ENCODE results near the gene PTGES3.

PTGES3 gene

DNA sequence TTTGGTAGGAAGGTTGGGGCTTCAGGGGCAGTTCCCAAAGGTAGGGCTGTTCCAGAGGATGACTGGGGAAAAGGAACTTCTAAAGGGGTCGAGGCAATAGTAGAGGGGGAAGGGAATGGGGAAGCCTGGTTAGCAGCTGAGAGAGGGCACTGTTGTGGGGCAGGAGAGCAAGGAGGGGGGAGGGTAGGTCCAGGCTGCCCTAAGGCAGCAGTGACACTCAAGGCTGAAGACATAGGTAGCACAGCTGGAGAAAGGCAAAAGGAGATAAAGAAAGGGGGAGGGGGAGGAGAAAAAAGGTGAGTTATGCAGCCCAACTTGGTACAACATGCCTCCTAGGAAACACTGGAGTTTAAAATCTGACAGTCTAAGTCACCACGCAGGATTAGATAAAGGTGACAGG is 33.1 kb upstream of the PTGES3 start:
- H3K4me1 ChIP-seq (ENCODE audit: control insufficient read depth, insufficient read depth, low read length) = peaks cover 52% of the 10 kb centered on the region

DNA sequence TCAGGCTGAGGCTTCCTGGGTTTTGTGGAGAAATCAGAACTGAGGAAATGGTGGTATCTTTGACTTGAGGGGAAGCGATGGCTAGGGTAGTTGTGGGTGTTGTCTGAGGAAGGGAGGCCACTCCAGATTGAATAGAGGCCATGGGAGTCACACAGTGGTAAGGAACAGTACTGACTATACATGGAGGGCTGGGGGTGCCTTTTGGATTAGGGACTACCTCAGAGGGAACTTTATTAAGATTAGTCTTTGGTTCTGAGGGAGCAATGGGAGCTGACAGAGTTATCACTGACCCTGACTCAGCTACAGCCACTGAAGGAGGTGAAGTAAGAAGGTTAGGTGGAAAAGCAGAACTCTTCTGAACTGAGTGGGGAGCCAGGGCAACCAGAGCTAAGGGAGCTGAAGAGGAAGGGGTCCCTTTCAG is 32.7 kb upstream of the PTGES3 start:
- peaks cover 68% of the 10 kb centered on the region for H3K36me3 ChIP-seq (ENCODE audit: control insufficient read depth, insufficient read depth, low read length)

More for the DNA sequence above, 33.1 kb upstream of the PTGES3 start:
- Histone ChIP-seq H3K27ac (ENCODE audit: low read depth, low read length) (no peak overlapping the region), H3K9me3 (ENCODE audit: control insufficient read depth, insufficient read depth, low read length) (no peaks in the 10 kb centered on the region), H3K27me3 (ENCODE audit: control insufficient read depth, insufficient read depth, low read length) (no peaks in the 10 kb centered on the region), H3K36me3 (ENCODE audit: control insufficient read depth, insufficient read depth, low read length) (peaks cover 63% of the 10 kb centered on the region), H3K9ac (ENCODE audit: low read depth, low read length) (no peak overlapping the region), H3K4me3 (ENCODE audit: low read depth, low read length) (peak overlapping the region; percentile 21; the same call in 1 of the 2 replicates)

DNA sequence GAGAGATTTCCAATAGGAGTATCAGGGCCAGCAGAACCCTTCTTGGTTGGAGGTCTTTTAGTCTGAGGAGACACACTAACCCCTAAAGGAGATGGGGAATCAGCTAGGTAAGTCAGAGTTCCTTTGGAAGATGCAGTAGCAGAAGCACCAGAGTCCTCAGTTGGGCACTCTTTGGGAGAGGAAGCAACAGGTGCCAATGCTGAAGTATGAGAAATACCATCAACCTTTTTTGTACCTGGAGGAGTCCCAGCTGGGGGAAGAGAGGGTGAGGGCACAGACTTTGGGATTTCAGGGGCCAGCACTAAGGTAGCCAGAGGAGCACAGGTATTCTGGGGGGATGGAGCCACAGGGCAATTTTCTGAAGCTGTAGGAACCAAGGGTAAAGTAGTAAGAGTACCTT is 31.0 kb upstream of the PTGES3 start:
- H3K27ac ChIP-seq (ENCODE audit: low read depth, low read length) = no peak overlapping the region
- H3K9ac ChIP-seq (ENCODE audit: low read depth, low read length) = no peak overlapping the region
- H3K36me3 ChIP-seq (ENCODE audit: control insufficient read depth, insufficient read depth, low read length) = peaks cover 85% of the 10 kb centered on the region
- H3K27me3 ChIP-seq (ENCODE audit: control insufficient read depth, insufficient read depth, low read length) = no peaks in the 10 kb centered on the region
- H3K4me1 ChIP-seq (ENCODE audit: control insufficient read depth, insufficient read depth, low read length) = peaks cover 52% of the 10 kb centered on the region
- no peak overlapping the region for H3K4me3 ChIP-seq (ENCODE audit: low read depth, low read length)
- H3K9me3 ChIP-seq (ENCODE audit: control insufficient read depth, insufficient read depth, low read length) = no peaks in the 10 kb centered on the region

More for the DNA sequence above, 32.7 kb upstream of the PTGES3 start:
- Histone ChIP-seq H3K9me3 (ENCODE audit: control insufficient read depth, insufficient read depth, low read length) (no peaks in the 10 kb centered on the region), H3K9ac (ENCODE audit: low read depth, low read length) (no peak overlapping the region), H3K4me1 (ENCODE audit: control insufficient read depth, insufficient read depth, low read length) (peaks cover 52% of the 10 kb centered on the region), H3K4me3 (ENCODE audit: low read depth, low read length) (no peak overlapping the region), H3K27me3 (ENCODE audit: control insufficient read depth, insufficient read depth, low read length) (no peaks in the 10 kb centered on the region), H3K27ac (ENCODE audit: low read depth, low read length) (no peak overlapping the region)

DNA sequence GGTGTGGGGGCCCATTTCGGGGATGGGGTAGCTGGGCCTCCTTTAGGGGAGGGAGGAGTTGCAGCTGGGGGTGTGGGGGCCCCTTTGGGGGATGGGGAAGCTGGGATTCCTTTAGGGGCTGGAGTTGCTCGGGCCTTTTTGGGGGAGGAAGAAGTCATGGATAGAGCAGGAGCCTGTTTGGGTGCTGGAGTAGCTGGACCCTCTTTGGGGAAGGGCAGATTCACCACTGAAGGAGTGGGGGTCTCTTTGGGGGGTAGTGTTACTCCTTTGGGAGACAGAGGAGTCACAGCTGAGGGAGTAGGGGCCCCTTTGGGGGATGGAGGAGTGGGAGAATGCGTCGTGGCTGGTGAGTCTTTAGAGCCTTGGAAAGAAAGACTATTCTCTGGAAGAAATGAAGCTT is 30.6 kb upstream of the PTGES3 start:
- Histone ChIP-seq H3K27me3 (ENCODE audit: control insufficient read depth, insufficient read depth, low read length) (no peaks in the 10 kb centered on the region), H3K27ac (ENCODE audit: low read depth, low read length) (no peak overlapping the region), H3K9me3 (ENCODE audit: control insufficient read depth, insufficient read depth, low read length) (no peaks in the 10 kb centered on the region), H3K36me3 (ENCODE audit: control insufficient read depth, insufficient read depth, low read length) (peaks cover 86% of the 10 kb centered on the region), H3K9ac (ENCODE audit: low read depth, low read length) (no peak overlapping the region), H3K4me3 (ENCODE audit: low read depth, low read length) (no peak overlapping the region), H3K4me1 (ENCODE audit: control insufficient read depth, insufficient read depth, low read length) (peaks cover 49% of the 10 kb centered on the region)

DNA sequence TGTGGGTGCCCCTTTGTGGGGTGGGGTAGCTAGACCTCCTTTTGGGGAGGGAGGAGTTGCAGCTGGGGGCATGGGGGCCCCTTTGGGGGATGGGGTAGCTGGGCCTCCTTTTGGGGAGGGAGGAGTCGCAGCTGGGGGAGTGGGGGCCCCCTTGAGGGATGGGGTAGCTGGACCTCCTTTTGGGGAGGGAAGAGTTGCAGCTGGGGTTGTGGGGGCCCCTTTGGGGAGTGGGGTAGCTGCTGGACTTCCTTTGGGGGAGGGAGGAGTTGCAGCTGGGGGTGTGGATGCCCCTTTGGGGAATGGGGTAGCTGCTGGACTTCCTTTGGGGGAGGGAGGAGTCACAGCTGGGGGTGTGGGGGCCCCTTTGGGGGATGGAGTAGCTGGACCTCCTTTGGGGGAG is 30.1 kb upstream of the PTGES3 start:
- no peak overlapping the region for H3K4me3 ChIP-seq (ENCODE audit: low read depth, low read length)
- peaks cover 86% of the 10 kb centered on the region for H3K36me3 ChIP-seq (ENCODE audit: control insufficient read depth, insufficient read depth, low read length)
- H3K4me1 ChIP-seq (ENCODE audit: control insufficient read depth, insufficient read depth, low read length) = peaks cover 44% of the 10 kb centered on the region
- no peaks in the 10 kb centered on the region for H3K27me3 ChIP-seq (ENCODE audit: control insufficient read depth, insufficient read depth, low read length)
- H3K9me3 ChIP-seq (ENCODE audit: control insufficient read depth, insufficient read depth, low read length) = no peaks in the 10 kb centered on the region
- no peak overlapping the region for H3K9ac ChIP-seq (ENCODE audit: low read depth, low read length)
- no peak overlapping the region for H3K27ac ChIP-seq (ENCODE audit: low read depth, low read length)

DNA sequence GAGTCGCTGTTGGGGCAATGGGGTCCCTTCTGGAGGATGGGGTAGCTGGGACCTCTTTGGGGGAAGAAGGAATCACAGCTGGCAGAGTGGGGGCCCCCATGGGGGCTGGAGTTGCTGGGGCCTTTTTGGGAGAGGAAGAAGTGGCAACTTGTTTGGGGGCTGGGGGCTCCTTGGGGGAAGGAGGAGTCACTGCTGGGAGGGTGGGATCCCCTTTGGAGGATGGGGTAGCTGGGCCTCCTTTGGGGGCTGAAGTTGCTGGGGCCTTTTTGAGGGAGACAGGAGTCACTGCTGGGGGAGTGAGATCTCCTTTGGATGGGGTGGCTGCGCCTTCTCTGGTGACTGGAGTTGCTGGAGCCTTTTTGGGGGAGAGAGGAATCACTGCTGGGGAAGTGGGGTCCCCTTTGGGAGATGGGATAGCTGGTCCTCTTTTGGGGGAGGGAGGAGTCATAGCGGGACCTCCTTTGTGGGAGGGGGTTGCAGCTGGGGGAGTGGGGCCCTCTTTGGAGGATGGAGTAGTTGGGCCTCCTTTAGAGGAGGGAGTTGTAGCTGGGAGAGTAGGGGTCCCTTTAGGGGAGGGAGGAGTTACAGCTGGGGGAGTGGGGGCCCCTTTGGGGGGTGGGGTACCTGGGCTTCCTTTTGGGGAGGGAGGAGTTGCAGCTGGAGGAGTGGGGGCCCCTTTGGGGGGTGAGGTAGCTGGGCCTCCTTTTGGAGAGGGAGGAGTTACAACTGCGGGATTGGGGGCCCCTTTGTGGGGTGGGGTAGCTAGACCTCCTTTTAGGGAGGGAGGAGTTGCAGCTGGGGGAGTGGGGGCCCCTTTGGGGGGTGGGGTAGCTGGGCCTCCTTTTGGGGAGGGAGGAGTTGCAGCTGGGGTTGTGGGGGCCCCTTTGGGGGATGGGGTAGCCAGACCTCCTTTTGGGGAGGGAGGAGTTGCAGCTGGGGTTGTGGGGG is 29.1 kb upstream of the PTGES3 start:
- no peak overlapping the region for H3K4me3 ChIP-seq (ENCODE audit: low read depth, low read length)
- H3K36me3 ChIP-seq (ENCODE audit: control insufficient read depth, insufficient read depth, low read length) = peaks cover 86% of the 10 kb centered on the region
- H3K9me3 ChIP-seq (ENCODE audit: control insufficient read depth, insufficient read depth, low read length) = no peaks in the 10 kb centered on the region
- H3K4me1 ChIP-seq (ENCODE audit: control insufficient read depth, insufficient read depth, low read length) = peaks cover 35% of the 10 kb centered on the region
- no peaks in the 10 kb centered on the region for H3K27me3 ChIP-seq (ENCODE audit: control insufficient read depth, insufficient read depth, low read length)
- no peak overlapping the region for H3K27ac ChIP-seq (ENCODE audit: low read depth, low read length)
- H3K9ac ChIP-seq (ENCODE audit: low read depth, low read length) = no peak overlapping the region

DNA sequence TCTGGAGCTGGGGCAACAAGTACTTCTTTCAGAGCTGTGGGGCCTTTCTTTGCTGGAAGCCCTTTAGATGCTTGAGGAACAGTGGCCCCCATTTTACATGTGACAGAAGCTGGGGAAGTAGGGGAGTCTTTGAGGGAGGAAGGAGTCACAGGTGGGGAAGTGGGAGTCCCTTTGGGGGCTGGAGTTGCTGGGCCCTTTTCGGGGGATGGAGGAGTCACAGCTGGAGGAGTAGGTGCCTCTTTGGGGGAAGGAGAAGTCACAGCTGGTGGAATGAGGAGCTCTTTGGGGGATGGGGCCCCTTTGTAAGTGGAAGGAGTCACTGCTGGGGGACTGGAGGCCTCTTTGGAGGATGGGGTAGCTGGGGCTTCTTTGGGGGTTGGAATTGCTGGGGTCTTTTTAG is 28.4 kb upstream of the PTGES3 start:
- no peak overlapping the region for H3K9ac ChIP-seq (ENCODE audit: low read depth, low read length)
- no peaks in the 10 kb centered on the region for H3K9me3 ChIP-seq (ENCODE audit: control insufficient read depth, insufficient read depth, low read length)
- H3K4me3 ChIP-seq (ENCODE audit: low read depth, low read length) = no peak overlapping the region
- no peaks in the 10 kb centered on the region for H3K27me3 ChIP-seq (ENCODE audit: control insufficient read depth, insufficient read depth, low read length)
- peaks cover 84% of the 10 kb centered on the region for H3K36me3 ChIP-seq (ENCODE audit: control insufficient read depth, insufficient read depth, low read length)
- H3K27ac ChIP-seq (ENCODE audit: low read depth, low read length) = no peak overlapping the region
- peaks cover 27% of the 10 kb centered on the region for H3K4me1 ChIP-seq (ENCODE audit: control insufficient read depth, insufficient read depth, low read length)

DNA sequence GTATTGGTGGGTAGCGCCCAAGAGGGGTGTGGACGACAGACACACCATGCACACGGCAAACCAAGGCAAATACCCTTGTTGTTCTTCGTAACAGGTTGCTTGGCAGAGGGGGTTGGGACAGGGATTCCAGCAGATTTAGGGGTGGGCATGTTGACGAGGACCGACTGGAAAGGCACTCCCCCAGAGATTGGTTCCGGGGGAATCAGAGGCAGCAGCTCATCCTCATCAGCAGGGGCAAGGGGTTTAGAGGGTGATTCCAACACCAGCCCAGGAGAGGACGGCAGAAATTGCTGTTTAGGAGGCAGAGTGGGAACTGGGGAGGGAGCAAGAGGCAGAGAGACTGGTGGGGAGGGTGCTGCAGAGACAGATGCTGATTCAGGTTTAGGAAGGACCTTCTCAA is 27.7 kb upstream of the PTGES3 start:
- H3K4me3 ChIP-seq (ENCODE audit: low read depth, low read length) = no peak overlapping the region
- H3K9ac ChIP-seq (ENCODE audit: low read depth, low read length) = no peak overlapping the region
- H3K36me3 ChIP-seq (ENCODE audit: control insufficient read depth, insufficient read depth, low read length) = peaks cover 84% of the 10 kb centered on the region
- no peak overlapping the region for H3K27ac ChIP-seq (ENCODE audit: low read depth, low read length)
- H3K9me3 ChIP-seq (ENCODE audit: control insufficient read depth, insufficient read depth, low read length) = no peaks in the 10 kb centered on the region
- H3K4me1 ChIP-seq (ENCODE audit: control insufficient read depth, insufficient read depth, low read length) = peaks cover 22% of the 10 kb centered on the region
- no peaks in the 10 kb centered on the region for H3K27me3 ChIP-seq (ENCODE audit: control insufficient read depth, insufficient read depth, low read length)

DNA sequence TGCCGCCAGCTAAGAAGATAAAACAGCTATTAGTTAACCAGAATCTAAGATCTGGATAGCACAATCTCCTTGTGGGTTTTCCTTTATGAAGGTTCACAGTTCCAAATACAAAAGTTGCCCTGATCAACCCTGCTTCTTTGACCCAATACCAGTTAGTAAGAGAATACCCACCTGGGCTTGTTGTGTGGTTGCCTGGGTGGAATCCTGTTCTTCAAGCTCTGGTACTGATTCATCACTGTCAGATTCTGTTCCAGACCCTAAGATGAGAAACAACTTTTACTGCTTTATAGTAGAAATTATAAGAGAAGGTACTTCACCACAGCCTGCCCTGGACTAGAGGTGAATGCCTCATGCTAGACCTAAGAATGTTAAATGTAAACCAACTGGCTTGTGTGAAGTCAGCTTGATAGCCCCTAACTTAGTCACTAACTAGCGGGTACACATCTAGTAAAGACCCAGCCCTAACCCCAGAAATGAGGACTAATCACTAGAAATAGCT is 26.4 kb upstream of the PTGES3 start:
- H3K36me3 ChIP-seq (ENCODE audit: control insufficient read depth, insufficient read depth, low read length) = peaks cover 72% of the 10 kb centered on the region
- H3K4me1 ChIP-seq (ENCODE audit: control insufficient read depth, insufficient read depth, low read length) = peaks cover 9% of the 10 kb centered on the region; the same call in 1 of the 2 replicates
- H3K9ac ChIP-seq (ENCODE audit: low read depth, low read length) = no peak overlapping the region
- H3K9me3 ChIP-seq (ENCODE audit: control insufficient read depth, insufficient read depth, low read length) = no peaks in the 10 kb centered on the region
- no peak overlapping the region for H3K27ac ChIP-seq (ENCODE audit: low read depth, low read length)
- no peak overlapping the region for H3K4me3 ChIP-seq (ENCODE audit: low read depth, low read length)
- no peaks in the 10 kb centered on the region for H3K27me3 ChIP-seq (ENCODE audit: control insufficient read depth, insufficient read depth, low read length)

DNA sequence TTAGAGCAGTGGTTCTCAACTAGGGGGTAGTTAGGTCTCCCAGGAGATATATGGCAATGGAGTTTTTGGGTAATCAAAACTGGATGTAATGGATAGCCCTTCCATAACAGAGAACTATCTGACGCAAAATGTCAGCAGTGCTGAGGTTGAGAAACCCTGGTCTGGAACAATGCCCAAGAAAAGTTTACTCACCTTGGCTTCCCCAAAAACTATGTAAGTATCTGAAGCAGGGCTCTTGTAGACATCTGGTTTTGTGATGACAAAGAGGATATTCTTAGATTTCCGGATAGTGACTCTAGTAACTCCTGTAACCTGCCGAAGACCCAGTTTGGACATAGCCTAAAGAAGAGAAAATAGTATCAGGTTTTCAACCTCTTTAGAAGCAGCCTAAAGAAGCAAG is 25.3 kb upstream of the PTGES3 start:
- H3K27ac ChIP-seq (ENCODE audit: low read depth, low read length) = no peak overlapping the region
- no peak overlapping the region for H3K4me3 ChIP-seq (ENCODE audit: low read depth, low read length)
- H3K27me3 ChIP-seq (ENCODE audit: control insufficient read depth, insufficient read depth, low read length) = no peaks in the 10 kb centered on the region
- H3K9me3 ChIP-seq (ENCODE audit: control insufficient read depth, insufficient read depth, low read length) = no peaks in the 10 kb centered on the region
- H3K4me1 ChIP-seq (ENCODE audit: control insufficient read depth, insufficient read depth, low read length) = no peaks in the 10 kb centered on the region
- H3K36me3 ChIP-seq (ENCODE audit: control insufficient read depth, insufficient read depth, low read length) = peaks cover 62% of the 10 kb centered on the region
- H3K9ac ChIP-seq (ENCODE audit: low read depth, low read length) = no peak overlapping the region

DNA sequence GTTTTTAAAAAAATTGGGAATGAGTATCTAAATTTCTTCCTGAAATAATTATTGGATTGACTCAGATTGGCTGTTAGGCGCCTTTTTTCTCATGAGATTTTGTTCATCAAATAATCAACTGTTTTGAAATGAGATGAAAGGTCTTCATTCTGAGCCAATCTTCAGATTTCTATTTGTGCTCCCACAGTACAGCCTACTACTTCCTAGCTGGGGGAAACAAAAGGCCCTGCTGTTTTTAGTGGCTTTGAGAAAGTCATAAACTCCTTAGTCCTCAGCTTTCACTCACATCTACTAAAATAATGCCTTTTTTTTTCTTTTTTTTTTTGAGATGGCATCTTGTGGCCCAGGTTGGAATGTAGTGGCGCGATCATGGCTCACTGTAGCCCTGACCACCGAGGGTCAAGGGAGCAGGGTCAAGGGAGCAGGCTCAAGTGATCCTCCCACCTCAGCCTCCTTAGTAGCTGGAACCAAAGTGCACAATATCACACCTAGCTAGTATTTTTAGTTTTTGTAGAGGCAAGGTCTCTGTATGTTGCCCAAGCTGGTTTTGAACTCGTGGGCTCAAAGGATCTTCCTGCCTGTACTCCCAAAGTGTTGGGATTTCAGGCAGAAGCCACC is 21.8 kb upstream of the PTGES3 start:
- Histone ChIP-seq H3K4me3 (ENCODE audit: low read depth, low read length) (no peak overlapping the region), H3K27me3 (ENCODE audit: control insufficient read depth, insufficient read depth, low read length) (no peaks in the 10 kb centered on the region), H3K27ac (ENCODE audit: low read depth, low read length) (peak overlapping the region; percentile 18), H3K36me3 (ENCODE audit: control insufficient read depth, insufficient read depth, low read length) (peaks cover 40% of the 10 kb centered on the region), H3K9me3 (ENCODE audit: control insufficient read depth, insufficient read depth, low read length) (no peaks in the 10 kb centered on the region), H3K4me1 (ENCODE audit: control insufficient read depth, insufficient read depth, low read length) (no peaks in the 10 kb centered on the region), H3K9ac (ENCODE audit: low read depth, low read length) (no peak overlapping the region)

Measured in HUES48 (cell line).